Hindlimb muscle (tissue), 1 donor: Measurements from ENCODE around the gene NELFB. TPM values are rescaled to one million over a fixed set of nuclear protein-coding genes. Genes with fewer than 3 reads are reported as not detected.

ENCODE experiments used
- DNase-seq: peaks from one replicate; pipeline ENCODE4 v3.0.0-alpha.2; 2013
- polyA plus RNA-seq: library from polyadenylated mRNA; unstranded; fragments of 120-200 nt; gene quantifications from one replicate; pipeline ENCODE4 v1.2.1, GENCODE V29; 2013; ENCODE audit not compliant: insufficient read length

Gene NELFB
- polyA plus RNA-seq, 1 donor: 53.1 TPM

DNA sequence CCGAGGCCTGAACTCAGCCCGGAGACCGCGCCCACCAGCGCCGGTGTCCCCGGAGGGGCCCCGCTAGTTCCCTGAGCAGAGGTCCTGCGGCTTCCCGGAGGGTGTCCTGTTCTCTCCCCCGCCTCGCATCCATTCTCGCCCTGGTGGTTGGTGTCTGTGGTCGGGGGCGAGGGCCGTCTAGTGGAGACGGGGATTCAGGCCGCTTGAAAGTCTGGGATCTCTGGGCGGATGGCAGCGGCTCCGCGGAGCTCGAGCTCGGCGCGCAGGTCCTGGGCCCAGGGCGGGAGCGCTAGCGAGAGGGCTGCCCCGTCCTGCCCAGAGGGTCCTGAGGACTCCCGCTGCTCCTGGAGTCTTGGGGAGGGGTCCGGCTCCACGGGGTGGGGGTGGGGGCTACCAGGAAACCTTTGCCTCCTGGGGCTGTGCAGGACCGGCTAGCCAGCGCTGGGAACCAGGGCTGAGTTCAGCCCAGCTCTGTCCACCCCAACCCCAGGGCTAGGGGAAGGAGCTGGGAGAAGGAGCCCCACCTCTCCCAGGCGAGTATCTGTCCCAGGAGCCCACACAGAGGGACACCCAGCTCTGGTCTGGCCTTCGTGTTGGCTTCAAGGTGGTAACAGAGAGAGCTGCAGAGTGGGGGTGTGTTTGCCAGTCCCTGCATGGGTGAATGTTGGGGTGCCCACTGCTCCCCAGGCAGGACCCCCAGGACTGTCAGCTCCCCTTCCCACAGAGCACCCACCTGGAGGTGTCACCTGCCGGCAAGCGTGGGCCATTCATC, 26.4 kb downstream of the NELFB start:
- no peak for DNase-seq

DNA sequence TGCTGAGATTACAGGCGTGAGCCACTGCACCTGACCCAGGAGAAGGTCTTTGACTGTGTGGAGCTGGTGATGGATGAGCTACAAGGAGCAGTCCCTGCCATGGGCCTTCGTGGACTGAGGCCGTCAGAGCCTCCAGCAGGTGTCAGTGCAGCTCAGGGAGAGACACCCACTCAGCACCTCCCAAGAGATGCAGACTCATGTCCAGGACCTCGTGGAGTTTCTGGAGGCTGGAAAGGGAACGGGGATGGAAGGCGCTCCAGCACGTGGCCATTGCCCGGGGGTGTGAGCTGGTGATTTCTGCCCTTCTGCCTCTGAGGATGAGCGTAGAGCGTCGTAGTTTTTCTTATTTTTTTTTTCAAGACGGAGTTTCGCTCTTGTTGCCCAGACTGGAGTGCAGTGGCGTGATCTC, 31.9 kb downstream of the NELFB start:
- DNase-seq: no peak

DNA sequence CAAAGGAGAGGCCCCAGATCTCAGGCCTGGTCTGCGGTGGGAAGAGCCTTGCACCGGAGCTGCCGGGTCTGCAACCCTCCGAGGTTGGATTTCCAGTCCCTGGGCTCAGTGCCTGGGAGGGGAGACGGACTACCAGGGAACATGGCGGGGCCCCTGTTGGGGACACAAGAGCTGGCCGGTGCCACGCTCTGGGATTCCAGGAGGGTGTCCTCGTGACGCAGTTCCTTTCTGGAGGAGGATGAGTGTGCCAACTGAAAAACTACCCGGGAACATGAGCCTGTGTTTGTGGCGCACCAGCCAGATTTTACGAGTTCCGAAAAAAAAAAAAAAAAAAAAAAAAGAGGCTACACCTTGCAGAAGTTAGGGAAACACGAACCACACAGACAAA, 38.0 kb downstream of the NELFB start:
- no peak for DNase-seq

- DNase-seq: no peak
Measured at GRCh38 chr9:137293482-137294090, 38.5 kb downstream of the NELFB start.

- DNase-seq: no peak
Measured at GRCh38 chr9:137294091-137294680, 39.1 kb downstream of the NELFB start.

- no peak for DNase-seq
Measured at GRCh38 chr9:137294681-137295237, 39.6 kb downstream of the NELFB start.

DNA sequence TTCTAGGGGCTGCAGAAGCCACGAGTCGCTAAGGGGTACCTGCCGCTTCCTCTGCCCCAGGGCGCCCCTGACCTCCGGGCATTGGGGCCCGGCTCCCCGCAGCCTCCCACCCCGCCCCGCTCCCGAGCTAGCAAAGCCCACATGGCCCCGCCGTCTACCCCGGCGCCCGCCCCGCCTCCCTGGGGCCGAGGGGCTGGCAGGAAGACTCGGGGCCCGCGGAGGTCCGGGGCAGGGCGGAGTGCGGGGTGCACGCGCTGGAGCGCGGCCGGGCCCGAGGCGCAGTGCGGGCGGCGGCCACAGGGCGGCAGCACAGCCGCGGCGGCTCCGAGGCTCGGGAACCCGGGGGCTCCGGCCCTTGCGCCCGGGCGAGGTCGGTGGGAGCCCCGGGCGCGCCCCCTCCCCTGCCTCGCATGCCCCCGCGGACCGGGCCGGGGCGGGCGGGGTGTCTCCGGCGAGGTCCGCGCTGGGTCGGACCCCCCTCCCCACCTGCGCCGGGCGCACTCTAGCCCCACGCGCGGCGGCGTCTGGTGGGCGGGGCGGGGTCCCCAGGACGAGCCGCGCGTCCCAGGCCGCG, 40.2 kb downstream of the NELFB start:
- no peak for DNase-seq

DNA sequence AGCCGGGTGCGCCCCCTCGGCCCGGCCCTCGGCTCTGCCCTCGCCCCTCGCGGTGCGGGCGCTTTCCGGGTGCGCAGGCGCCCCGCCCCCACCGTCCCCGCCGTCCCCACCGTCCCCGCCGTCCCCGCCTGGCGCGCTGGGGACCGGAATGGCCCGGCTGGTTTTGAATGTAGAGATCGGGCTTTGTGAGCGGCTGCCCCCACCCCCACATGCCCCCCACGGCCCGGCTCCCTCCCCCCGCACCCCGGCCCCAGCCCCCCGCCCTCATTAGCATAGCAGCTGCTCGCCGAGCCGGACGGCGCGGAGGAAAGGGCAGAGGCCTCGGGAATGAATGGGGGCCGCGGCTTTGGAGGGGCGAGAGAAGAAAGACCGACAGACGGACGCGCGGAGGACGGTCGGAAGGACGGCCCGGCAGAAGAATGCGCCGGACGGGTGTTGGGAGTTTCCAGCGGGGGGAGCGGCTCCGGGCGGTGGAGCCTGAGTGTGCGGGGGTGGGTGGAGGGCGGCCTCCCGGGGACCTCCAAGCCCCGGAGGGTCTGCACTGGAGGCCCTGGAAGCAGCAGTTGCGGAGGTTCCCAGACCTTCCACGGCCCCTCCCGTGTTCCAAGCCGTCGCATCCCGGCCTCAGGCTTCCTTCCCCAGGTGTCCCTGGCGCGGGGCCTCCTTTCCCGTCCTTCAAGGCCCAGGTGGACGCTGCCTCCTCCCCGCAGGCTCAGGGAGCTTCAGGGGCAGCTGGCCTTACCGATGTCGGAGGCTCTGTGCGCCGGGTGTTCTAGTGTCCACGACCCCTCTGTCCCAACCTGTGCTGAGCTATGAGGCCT, 40.9 kb downstream of the NELFB start:
- no peak for DNase-seq

DNA sequence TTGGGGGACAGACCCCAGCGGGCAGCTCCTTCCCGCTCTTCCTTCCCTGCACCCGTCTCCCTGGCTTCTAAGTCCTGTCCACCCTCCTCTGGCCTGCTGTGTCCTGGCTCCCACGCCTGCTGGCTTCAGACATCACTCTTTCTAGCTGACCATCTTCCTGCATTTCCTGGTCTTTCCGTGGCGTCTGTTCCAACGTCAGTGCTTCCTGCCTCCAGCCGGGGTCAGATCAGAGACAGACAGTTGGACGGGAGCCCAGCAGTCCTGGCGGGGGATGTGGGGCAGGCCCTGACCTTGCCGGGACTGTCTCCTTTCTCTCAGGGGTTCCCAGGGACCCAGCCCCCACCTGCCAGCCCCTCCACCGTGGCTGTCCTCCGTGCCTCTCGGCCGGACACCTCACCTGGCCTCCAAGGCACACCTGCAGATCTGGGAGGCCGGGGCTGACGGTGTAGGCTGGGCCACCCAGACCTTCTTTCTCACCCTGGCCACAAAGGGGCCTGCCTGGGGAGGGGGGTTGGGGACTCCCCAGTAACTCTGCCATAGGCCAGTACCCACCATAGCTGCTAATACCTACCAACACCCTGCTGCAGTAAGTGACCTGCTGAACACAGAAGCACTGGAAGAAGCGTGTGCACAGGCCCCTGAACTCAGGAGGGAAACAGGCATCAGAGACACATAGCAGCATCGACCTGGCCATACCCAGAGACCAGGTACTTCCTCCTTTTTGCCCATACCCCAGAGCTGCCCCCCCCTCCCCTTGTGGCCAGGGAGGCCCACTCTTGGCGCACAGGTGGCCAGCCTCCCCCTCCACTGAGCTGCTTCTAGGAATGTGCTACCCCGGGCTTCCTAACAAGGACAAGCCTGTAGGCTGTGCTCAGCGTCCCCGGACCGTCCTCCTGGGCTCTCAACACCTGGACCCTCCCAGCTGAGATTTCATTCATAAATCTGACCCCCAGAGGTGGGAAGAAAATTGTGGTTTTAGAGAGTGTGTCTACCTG, 41.8 kb downstream of the NELFB start:
- DNase-seq: no peak

DNA sequence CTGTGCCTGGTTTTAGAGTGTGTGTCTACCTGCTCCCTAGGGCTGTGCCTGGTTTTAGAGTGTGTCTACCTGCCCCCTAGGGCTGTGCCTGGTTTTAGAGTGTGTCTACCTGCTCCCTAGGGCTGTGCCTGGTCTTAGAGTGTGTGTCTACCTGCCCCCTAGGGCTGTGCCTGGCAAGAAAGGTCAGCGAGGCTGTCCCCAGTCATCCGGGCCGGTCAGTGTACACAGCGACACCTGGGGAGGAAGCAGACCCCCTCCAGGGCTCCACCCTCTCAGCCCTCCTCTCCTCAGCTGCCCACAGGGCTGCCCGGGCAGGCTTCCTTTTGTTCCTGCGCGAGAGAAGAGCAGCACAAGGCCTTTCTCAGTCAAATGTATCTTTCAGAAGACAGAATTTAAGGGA, 42.8 kb downstream of the NELFB start:
- no peak for DNase-seq

GRCh38 chr9:137298401-137299202, 43.5 kb downstream of the NELFB start:
- no peak for DNase-seq

DNA sequence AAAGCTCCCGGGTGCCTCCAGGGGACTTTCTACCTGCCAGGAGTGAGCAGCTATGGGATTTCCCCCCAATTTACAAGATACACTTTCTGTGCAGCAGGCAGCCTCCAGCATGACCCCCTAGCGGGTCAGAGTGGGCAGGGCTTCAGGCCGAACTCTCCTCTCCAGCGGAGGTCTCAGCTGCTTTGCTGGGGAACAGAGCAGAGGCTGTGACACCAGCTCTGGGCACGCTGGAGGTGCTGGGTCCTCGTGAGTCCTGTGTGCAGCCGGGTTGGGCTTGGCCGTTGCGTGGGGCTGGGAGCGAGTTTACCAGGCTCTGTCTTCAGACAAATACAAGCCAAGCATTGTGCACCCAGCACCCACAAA, 44.1 kb downstream of the NELFB start:
- no peak for DNase-seq

DNA sequence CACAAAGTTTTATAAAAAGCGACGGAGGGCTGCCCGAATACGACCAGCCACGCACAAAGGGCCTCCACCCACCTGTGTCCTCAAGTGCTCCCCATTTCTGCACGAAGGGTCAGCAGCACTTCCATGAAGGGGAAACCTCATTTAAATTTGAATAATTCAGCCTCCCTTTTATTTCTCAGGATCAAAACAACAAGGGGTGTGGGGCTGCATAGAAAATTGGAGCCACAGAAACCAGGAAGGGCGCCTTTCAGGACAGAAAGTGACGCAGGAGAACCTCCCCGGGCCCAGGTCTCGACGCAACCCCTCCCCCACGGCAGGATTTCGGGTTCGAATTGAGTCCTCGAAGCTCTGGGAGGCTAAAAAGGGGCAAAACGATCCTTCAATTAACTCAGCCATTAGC, 44.8 kb downstream of the NELFB start:
- no peak for DNase-seq

DNA sequence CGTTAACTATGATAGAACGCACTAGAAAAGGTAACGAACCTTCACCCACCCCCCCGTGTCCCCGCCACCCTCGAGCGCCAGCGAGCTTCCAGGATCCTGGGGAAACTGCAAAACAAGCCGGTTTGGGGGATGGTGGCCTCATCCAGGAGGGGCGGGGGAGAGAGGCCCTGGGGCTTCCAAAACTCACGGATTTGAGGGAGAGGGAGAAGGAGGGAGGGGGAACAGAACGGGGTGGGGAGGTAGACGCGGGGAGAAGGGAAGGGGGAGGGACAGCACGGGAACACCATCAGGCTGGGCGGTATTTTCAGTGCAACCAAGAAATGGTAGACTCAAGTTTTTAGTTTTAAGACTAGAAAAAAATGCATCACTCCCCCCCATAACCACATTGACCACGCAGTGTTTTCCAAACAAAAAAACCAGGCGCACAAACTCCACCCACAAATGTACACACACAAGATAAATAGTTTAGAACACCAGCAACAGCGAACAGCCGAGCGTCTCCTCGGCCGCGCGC, 45.5 kb downstream of the NELFB start:
- no peak for DNase-seq

GRCh38 chr9:137301081-137301947, 46.2 kb downstream of the NELFB start:
- no peak for DNase-seq

DNA sequence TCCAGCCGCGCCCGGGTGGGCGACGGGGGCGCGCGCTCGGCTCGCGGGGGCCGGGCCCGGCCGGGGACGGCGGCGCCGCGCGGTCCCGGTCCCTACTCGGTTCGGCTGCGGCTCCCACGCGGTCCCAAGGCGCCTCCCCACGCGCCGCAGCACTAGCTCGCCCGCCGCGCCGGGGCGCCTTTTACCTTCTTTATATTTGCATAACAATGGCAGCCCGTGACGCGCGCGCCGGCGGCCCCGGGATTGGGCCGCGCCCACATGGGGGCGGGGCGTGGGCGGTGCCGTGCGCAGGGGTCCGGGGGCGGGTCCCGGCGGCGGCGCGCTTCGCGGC, 47.0 kb downstream of the NELFB start, which contains the start of gene NRARP:
TSS of gene NRARP (minus strand) at position 154 of the 331 bp plus-strand sequence. CDS start 343 bp downstream, outside the sequence.
- peak; percentile 87 for DNase-seq

DNA sequence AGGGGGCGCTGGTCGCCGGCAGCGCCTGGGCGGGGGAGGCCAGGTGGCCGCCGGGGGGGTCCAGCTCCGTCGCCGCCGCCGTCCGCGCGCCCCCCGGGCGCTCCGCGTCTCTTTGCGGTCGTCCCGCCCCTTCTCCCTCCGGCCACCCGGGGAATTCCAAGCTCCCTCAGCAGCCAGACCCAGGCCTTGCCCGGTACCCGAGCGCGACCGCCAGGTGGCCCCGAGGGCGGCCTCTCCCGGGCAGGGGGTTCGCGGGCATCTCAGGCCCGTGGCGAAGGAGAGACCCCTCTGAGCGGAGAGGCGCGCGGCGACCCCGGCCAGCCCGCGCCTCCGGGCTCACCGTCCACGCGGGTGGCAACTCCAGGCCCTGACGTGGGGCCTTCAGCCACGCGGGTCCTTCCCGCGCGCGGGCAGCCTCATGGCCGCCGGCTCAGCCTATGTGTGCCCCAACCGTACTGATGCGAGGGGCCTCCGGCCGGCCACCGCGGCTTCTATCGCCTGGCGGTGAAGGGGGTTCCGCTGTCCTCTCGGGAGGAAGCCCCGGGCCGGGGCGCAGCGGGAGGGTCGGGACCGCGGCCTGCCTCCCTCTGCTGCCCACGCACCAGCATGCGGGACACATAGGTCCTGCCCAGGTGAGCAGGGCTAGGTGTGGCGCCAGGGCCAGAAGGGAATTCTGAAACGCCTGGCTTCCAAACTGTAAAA, 47.5 kb downstream of the NELFB start:
- DNase-seq: no peak

GRCh38 chr9:137303151-137303892, 48.2 kb downstream of the NELFB start:
- no peak for DNase-seq
